ENCODE results near the gene METAP2. TPM values are rescaled to one million over a fixed set of nuclear protein-coding genes. Genes with fewer than 3 reads are reported as not detected.
"Not testable (repeated sequence)": the region's sequence is repeated elsewhere in the genome, so short reads cannot be mapped to it uniquely, and the experiment has no call there.

Gene METAP2
- total RNA-seq = 10 to 100 TPM; 67.7 to 69.4 TPM

DNA sequence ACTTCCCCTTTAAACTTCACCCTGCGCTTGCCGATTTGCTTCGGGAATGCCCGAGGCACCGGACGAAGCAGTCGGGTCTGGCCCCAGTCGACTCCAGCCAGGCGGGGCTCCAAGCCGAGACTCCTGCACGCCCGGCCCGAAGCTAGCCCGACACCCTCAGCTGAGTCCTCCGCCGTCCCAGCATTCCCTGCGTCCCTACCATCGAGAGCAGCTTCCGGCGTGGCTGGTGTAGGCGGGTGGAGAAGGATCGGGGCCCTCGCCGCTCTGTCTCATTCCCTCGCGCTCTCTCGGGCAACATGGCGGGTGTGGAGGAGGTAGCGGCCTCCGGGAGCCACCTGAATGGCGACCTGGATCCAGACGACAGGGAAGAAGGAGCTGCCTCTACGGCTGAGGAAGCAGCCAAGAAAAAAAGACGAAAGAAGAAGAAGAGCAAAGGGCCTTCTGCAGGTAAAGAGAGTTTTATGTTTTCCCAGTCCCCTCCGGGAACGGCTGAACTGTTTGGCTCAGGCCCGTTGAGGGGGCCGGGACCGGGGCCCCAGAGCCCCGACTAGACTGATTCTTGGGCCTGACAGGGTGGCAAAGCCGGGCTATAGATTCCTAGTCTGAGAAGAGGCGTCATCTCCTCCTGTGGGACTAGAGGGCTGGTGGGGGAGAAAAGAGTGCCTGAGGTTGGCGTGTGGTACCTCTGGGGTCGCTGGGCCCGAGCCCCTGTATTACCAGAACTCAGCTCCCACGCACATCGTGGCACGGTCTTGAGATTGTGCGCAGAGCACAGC lies at the start of gene METAP2:
TSS of gene METAP2 (plus strand) at position 269 of the 776 bp plus-strand sequence. CDS start at position 297, 28 bp downstream.
- CTCF ChIA-PET = interaction anchor here (0.6 to 2.4 kb wide), 6 partner anchors 60 to 1323 kb away, joined by 3 to 9 read pairs (median 4); partner anchors contain the start of genes FGD6, NR2C1 and VEZT
- peak; percentile 99 for ATAC-seq
- no peaks in the 10 kb centered on the region for H3K9me3 Mint-ChIP-seq (ENCODE audit: insufficient read depth)

DNA sequence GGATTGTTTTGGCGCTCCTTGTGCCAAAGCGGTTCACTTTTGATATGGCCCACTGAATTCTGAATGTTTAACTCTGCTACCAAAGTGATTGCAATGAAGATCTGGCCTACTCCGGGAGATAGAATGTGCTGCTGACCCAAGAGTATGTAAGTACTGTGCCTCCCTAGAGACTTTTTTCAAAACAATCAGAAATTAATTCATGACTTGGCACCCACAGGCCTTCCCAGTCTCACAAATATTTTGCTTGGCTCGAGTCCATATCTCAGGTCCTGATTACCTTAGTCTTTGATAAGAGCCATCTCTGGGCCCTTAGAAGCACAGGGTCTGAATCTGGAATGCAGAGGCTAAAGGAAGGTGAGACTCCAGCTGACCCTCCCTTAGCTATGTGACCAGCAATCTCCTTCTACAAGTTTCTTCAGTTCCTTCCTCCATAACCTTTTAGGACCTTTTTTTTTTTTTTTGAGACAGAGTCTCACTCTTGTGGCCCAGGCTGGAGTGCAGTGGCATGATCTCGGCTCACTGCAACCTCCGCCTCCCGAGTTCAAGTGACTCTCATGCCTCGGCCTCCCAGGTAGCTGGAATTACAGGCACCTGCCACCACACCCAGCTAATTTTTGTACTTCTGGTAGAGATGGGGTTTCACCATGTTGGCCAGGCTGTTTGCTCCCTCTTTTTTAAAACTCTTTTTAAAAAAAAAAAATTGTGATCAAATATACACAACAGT lies 49.5 kb upstream of the METAP2 start:
- Mint-ChIP-seq H3K9me3 (ENCODE audit: insufficient read depth) (peaks cover 3% of the 10 kb centered on the region), H3K27ac (no peak overlapping the region), H3K4me3 (no peak overlapping the region), H3K27me3 (ENCODE audit: low read depth) (no peaks in the 10 kb centered on the region), H3K4me1 (ENCODE audit: low read depth) (peaks cover 12% of the 10 kb centered on the region), H3K36me3 (ENCODE audit: low read depth) (no peaks in the 10 kb centered on the region)
- DNase-seq (no peak), ATAC-seq (no peak)
- POLR2A ChIA-PET = no interaction called here
- CTCF ChIA-PET = no interaction called here

More for the DNA sequence above, at the start of gene METAP2:
- peak; percentile 91 for DNase-seq
- POLR2A ChIA-PET = interaction anchor here (0.5 to 2.9 kb wide), 21 partner anchors 8 to 1761 kb away, joined by 3 to 19 read pairs (median 4); partner anchors contain the start of genes FGD6, NDUFA12 and VEZT
- peaks cover 41% of the 10 kb centered on the region for H3K36me3 Mint-ChIP-seq (ENCODE audit: low read depth)
- H3K27ac Mint-ChIP-seq = peak within 1 kb of the TSS; percentile 100
- H3K4me1 Mint-ChIP-seq (ENCODE audit: low read depth) = peaks cover 44% of the 10 kb centered on the region
- peak within 1 kb of the TSS; percentile 100 for H3K4me3 Mint-ChIP-seq
- no peaks in the 10 kb centered on the region for H3K27me3 Mint-ChIP-seq (ENCODE audit: low read depth)

DNA sequence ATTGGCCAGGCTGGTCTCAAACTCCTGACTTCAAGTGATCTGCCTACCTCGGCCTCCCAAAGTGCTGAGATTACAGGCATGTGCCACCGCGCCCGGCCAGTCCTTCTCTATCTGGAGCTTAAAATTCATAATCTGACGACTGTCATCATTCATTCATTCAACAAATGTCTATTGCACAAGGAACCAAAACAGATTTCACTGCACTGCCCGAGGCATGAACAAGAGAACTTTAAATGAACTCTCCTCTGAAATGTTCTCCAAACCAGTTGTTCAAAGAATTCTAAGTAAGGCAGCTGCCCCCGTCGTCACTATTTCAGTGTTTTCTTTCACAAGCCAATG lies 44.8 kb upstream of the METAP2 start:
- Mint-ChIP-seq H3K27me3 (ENCODE audit: low read depth) (peaks cover 1% of the 10 kb centered on the region), H3K36me3 (ENCODE audit: low read depth) (no peaks in the 10 kb centered on the region), H3K4me3 (no peak overlapping the region), H3K4me1 (ENCODE audit: low read depth) (peaks cover 12% of the 10 kb centered on the region), H3K27ac (no peak overlapping the region), H3K9me3 (ENCODE audit: insufficient read depth) (peaks cover 3% of the 10 kb centered on the region)
- ChIA-PET CTCF (interaction anchor here (1.6 kb wide), 1 partner anchor 37 kb away, joined by 3 read pairs; no protein-coding TSS in a partner anchor), POLR2A (interaction anchor here (1.6 kb wide), 1 partner anchor 45 kb away, joined by 7 read pairs; the partner anchor contains the start of gene METAP2)
- ATAC-seq = no peak
- no peak for DNase-seq

DNA sequence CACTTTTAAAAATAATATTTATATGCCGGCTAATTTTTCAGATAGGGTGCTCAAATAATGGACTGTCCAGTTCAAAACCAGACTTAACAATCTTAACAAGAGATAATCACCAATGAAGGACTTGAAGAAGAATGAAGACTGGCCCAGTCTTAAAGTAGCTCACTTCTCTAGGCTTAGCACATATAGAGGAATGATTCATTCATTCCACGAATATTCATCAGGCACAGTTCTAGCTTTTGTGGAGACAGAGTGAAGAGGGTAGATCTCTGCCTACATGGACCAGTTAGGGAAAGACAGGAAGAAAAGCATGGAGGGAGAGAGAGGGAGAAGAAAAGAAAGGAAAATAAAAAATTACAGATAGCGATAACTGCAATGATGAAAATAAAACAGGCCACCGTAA lies 42.8 kb upstream of the METAP2 start:
- Mint-ChIP-seq H3K4me1 (ENCODE audit: low read depth) (peaks cover 12% of the 10 kb centered on the region), H3K4me3 (no peak overlapping the region), H3K27ac (no peak overlapping the region), H3K9me3 (ENCODE audit: insufficient read depth) (peaks cover 3% of the 10 kb centered on the region), H3K27me3 (ENCODE audit: low read depth) (peaks cover 1% of the 10 kb centered on the region), H3K36me3 (ENCODE audit: low read depth) (no peaks in the 10 kb centered on the region)
- no peak for ATAC-seq
- CTCF ChIA-PET = no interaction called here
- POLR2A ChIA-PET = no interaction called here
- DNase-seq = no peak

DNA sequence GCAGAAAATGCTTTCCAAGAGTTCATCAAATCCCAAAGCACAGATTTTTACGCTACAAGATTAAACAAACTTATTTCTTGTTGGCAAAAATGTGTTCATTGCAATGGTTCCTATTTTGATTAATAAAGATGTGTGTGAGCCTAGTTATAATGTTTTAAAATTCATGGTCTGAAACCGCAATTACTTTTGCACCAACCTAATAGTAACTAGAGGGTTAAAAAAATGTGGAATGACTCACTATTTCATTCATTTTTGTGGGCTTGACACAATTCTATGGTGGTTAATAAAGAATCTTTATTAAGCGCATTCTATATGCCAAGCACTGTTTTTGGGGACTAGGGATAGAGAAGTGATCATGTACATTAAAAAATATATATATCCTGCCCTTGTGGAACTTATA lies 38.6 kb upstream of the METAP2 start:
- no peak overlapping the region for H3K4me3 Mint-ChIP-seq
- ATAC-seq (no peak), DNase-seq (no peak)
- ChIA-PET POLR2A (no interaction called here), CTCF (no interaction called here)
- H3K27me3 Mint-ChIP-seq (ENCODE audit: low read depth) = peaks cover 1% of the 10 kb centered on the region
- no peaks in the 10 kb centered on the region for H3K4me1 Mint-ChIP-seq (ENCODE audit: low read depth)
- no peaks in the 10 kb centered on the region for H3K9me3 Mint-ChIP-seq (ENCODE audit: insufficient read depth)
- no peaks in the 10 kb centered on the region for H3K36me3 Mint-ChIP-seq (ENCODE audit: low read depth)
- H3K27ac Mint-ChIP-seq = no peak overlapping the region

DNA sequence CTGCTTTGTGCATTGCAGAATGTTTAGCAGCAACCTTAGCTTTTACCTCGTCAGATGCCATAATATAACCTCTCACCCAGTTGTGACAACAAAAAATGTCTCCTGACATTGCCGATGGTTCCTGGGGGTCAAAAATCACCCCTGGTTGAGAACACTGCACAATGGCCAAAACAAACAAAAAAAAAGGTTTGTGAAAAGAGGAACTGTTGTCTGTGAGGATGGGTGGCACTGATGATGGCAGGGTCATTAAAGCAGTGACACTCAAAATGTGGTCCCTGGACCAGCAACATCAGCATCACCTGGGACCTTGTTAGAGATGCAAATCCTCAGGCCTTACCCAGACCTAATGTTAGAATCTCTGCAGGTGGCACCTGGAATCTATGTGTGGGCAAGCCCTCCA lies 36.4 kb upstream of the METAP2 start:
- Mint-ChIP-seq H3K4me3 (no peak overlapping the region), H3K36me3 (ENCODE audit: low read depth) (no peaks in the 10 kb centered on the region), H3K9me3 (ENCODE audit: insufficient read depth) (no peaks in the 10 kb centered on the region), H3K4me1 (ENCODE audit: low read depth) (no peaks in the 10 kb centered on the region), H3K27ac (no peak overlapping the region), H3K27me3 (ENCODE audit: low read depth) (peaks cover 1% of the 10 kb centered on the region)
- POLR2A ChIA-PET = no interaction called here
- DNase-seq (no peak), ATAC-seq (no peak)
- CTCF ChIA-PET = no interaction called here

DNA sequence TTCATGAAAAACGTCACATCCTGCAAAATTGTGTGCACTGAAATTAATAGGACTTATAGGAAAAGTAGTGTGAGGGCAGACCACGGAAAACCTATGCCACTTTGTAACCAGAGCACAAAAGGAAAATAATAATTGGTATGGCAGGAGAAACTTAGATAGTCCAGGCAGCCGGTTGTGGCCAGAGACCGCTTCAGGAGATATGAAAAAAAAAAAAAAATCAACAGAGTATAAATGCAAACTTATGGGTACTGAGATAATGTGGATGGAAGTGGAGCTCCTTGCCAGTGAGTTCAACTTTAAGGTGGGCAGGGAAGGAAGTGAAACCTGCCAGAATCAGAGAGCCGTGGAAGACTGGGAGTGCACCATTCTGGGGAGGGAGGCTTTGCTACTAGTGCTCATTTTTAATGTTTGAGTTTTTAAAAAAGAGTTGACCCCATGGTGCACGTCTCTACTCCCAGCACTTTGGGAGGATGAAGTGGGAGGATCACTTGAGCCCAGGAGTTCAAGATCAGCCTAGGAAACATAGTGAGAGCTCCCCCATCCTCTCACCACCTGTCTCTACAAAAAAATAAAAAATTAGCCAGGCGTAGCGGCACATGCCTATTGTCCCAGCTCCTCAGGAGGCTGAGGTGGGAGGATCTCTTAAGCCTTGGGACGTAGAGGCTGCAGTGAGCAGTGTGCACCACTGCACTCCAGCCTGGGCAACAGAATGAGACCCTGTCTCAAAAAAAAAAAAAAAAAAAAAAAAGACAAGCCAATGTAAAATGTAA lies 34.3 kb upstream of the METAP2 start:
- CTCF ChIA-PET = no interaction called here

DNA sequence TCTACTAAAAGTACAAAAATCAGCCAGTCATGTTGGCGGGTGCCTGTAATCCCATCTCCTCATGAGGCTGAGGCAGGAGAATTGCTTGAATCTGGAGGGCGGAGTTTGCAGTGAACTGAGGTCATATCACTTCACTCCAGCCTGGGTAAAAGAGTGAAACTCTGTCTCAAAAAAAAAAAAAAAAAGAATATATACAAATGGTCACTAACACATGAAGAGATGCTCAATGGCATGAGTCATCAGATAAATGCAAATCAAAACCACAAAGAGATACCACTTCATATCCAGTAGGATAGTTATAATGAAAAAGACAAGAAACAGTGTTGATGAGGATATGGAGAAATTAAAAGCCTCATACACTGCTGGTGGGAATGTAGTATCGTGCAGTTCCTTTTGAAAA lies 33.6 kb upstream of the METAP2 start:
- DNase-seq = no peak
- H3K27me3 Mint-ChIP-seq (ENCODE audit: low read depth) = peaks cover 4% of the 10 kb centered on the region
- H3K27ac Mint-ChIP-seq = no peak overlapping the region
- H3K4me1 Mint-ChIP-seq (ENCODE audit: low read depth) = no peaks in the 10 kb centered on the region
- POLR2A ChIA-PET = no interaction called here
- H3K9me3 Mint-ChIP-seq (ENCODE audit: insufficient read depth) = no peaks in the 10 kb centered on the region
- H3K4me3 Mint-ChIP-seq = no peak overlapping the region
- no peaks in the 10 kb centered on the region for H3K36me3 Mint-ChIP-seq (ENCODE audit: low read depth)
- ATAC-seq = no peak
- CTCF ChIA-PET = no interaction called here

More for the DNA sequence above, 34.3 kb upstream of the METAP2 start:
- Mint-ChIP-seq H3K9me3 (ENCODE audit: insufficient read depth) (no peaks in the 10 kb centered on the region), H3K4me1 (ENCODE audit: low read depth) (no peaks in the 10 kb centered on the region), H3K27ac (no peak overlapping the region), H3K36me3 (ENCODE audit: low read depth) (no peaks in the 10 kb centered on the region), H3K4me3 (no peak overlapping the region), H3K27me3 (ENCODE audit: low read depth) (no peaks in the 10 kb centered on the region)
- DNase-seq = no peak
- POLR2A ChIA-PET = no interaction called here
- no peak for ATAC-seq

DNA sequence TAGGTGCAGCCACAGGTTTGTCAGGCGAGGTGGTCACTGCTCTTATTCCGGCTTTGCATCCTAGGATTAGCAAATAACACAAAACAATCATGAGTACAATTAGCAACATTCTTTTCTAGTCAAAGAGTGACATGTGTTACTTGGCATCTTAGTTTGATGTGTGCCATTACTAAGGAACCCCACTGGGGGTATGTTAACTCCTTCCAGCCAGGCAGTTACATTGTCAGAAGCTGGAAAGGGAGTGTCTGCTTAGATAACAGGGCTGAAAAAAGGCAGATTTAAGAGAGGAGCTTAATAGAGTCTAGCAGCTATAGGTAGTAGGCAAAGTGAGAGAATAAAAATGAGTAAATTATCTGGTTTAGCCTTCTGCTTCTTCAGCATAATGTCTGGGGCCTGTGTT lies 30.5 kb upstream of the METAP2 start:
- Mint-ChIP-seq H3K9me3 (ENCODE audit: insufficient read depth) (no peaks in the 10 kb centered on the region), H3K4me1 (ENCODE audit: low read depth) (no peaks in the 10 kb centered on the region), H3K36me3 (ENCODE audit: low read depth) (no peaks in the 10 kb centered on the region), H3K27me3 (ENCODE audit: low read depth) (peaks cover 18% of the 10 kb centered on the region), H3K27ac (no peak overlapping the region), H3K4me3 (no peak overlapping the region)
- ChIA-PET POLR2A (no interaction called here), CTCF (no interaction called here)
- ATAC-seq (no peak), DNase-seq (no peak)

DNA sequence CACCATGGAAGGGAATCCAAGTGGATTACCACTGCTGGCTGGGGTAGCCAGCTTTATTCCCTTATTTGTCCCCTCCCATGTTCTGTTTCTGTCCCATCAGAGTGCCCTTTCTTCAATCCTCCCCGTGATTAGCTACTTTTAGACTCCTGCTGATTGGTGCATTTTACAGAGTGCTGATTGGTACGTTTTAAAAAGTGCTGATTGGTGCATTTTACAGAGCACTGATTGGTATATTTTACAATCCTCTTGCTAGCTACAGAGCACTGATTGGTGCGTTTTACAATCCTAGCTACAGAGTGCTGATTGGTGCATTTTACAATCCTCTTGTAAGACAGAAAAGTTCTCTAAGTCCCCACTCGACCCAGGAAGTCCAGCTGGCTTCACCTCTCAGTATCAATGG lies 28.9 kb upstream of the METAP2 start:
- H3K4me1 Mint-ChIP-seq (ENCODE audit: low read depth); H3K4me3 Mint-ChIP-seq; ATAC-seq; H3K9me3 Mint-ChIP-seq (ENCODE audit: insufficient read depth); H3K36me3 Mint-ChIP-seq (ENCODE audit: low read depth); H3K27ac Mint-ChIP-seq; POLR2A ChIA-PET; DNase-seq: not testable (repeated sequence)
- H3K27me3 Mint-ChIP-seq (ENCODE audit: low read depth) = peaks cover 23% of the 10 kb centered on the region
- CTCF ChIA-PET = interaction anchor here (1.3 kb wide), 1 partner anchor 90 kb away, joined by 4 read pairs; no protein-coding TSS in a partner anchor

DNA sequence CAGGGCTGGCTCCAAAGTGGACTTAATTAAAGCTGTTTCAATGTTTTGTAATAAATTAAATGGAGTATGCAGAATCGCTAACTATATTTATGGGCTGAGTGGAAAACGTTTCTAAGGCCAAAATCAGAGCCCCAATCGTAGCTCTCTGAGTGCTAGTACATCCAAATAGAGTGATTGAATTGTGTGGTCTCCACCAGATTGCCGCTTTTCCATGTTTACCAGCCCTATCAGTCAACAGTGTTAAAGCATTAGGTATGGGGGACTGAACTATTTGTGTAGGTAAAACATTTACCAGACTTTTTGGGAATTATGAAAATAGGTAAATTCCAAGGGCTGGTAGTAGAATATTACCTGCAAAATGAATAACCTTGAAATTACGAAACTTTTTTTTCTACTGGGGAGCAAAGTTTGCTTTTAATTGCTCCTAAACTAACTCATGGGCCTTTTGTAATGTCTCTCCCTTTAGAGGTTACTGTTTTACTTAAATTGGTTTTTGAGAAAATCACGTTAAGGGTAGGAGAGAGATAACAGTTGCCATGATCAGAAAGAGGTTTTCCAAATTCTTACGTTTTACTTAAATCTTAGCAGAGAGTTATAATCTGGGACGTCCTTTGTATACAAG lies 28.0 kb upstream of the METAP2 start:
- Mint-ChIP-seq H3K9me3 (ENCODE audit: insufficient read depth) (no peaks in the 10 kb centered on the region), H3K4me3 (no peak overlapping the region), H3K27me3 (ENCODE audit: low read depth) (peaks cover 23% of the 10 kb centered on the region), H3K27ac (no peak overlapping the region), H3K36me3 (ENCODE audit: low read depth) (no peaks in the 10 kb centered on the region), H3K4me1 (ENCODE audit: low read depth) (no peaks in the 10 kb centered on the region)
- ATAC-seq (no peak), DNase-seq (no peak)
- CTCF ChIA-PET = interaction anchor here (1.3 kb wide), 1 partner anchor 89 kb away, joined by 4 read pairs; no protein-coding TSS in a partner anchor
- POLR2A ChIA-PET = no interaction called here
